LoVo (cell line): ENCODE data around the gene BEND7.
"Not testable (repeated sequence)": the region's sequence is repeated elsewhere in the genome, so short reads cannot be mapped to it uniquely, and the experiment has no call there.

Experiments
- DNase-seq: peaks from one replicate; pipeline ENCODE4 v3.0.0-alpha.2; 2016; ENCODE audit warnings: low spot score

The BEND7 gene

GRCh38 chr10:13420532-13421307 lies 108.1 kb downstream of the BEND7 start:
- DNase-seq: no peak

GRCh38 chr10:13417459-13418126 lies 111.2 kb downstream of the BEND7 start:
- DNase-seq: no peak

- DNase-seq: no peak
Measured at GRCh38 chr10:13416760-13417159, 112.1 kb downstream of the BEND7 start.

GRCh38 chr10:13414855-13415254 lies 114.0 kb downstream of the BEND7 start:
- DNase-seq: peak; percentile 18

- no peak for DNase-seq
Measured at GRCh38 chr10:13414137-13414536, 114.7 kb downstream of the BEND7 start.

- no peak for DNase-seq
Measured at GRCh38 chr10:13412894-13413293, 115.9 kb downstream of the BEND7 start.

GRCh38 chr10:13404791-13405190 lies 124.0 kb downstream of the BEND7 start:
- DNase-seq: no peak

- DNase-seq: no peak
Measured at GRCh38 chr10:13404305-13404759, 124.5 kb downstream of the BEND7 start.

GRCh38 chr10:13403426-13403825 lies 125.4 kb downstream of the BEND7 start:
- not testable (repeated sequence) for DNase-seq

GRCh38 chr10:13402021-13402420 lies 126.8 kb downstream of the BEND7 start:
- no peak for DNase-seq

- no peak for DNase-seq
Measured at GRCh38 chr10:13401142-13401541, 127.7 kb downstream of the BEND7 start.

- no peak for DNase-seq
Measured at GRCh38 chr10:13400196-13400965, 128.4 kb downstream of the BEND7 start.

- no peak for DNase-seq
Measured at GRCh38 chr10:13399752-13400151, 129.1 kb downstream of the BEND7 start.

- no peak for DNase-seq
Measured at GRCh38 chr10:13399236-13399635, 129.6 kb downstream of the BEND7 start.

GRCh38 chr10:13397052-13397451 lies 131.8 kb downstream of the BEND7 start:
- no peak for DNase-seq

- DNase-seq: no peak
Measured at GRCh38 chr10:13396369-13396768, 132.4 kb downstream of the BEND7 start.

GRCh38 chr10:13395540-13395939 lies 133.3 kb downstream of the BEND7 start:
- no peak for DNase-seq

GRCh38 chr10:13393640-13394039 lies 135.2 kb downstream of the BEND7 start:
- DNase-seq: no peak

GRCh38 chr10:13392701-13393100 lies 136.1 kb downstream of the BEND7 start:
- DNase-seq: no peak
